Prostate gland (tissue), 2 donors: ENCODE results near the gene CRYGC. TPM values are rescaled to one million over a fixed set of nuclear protein-coding genes. Genes with fewer than 3 reads are reported as not detected.

Experiments used
- DNase-seq: peaks from one replicate; pipeline ENCODE4 v3.0.0-alpha.2; 2019; ENCODE audit warnings: low spot score
- H3K27ac ChIP-seq, 2 donors: fragments of 200-600 bp; sonication (generic); 2 replicates each; pipeline ENCODE4 v1.5.1; 2017 to 2019
- H3K27me3 ChIP-seq: fragments of 200-600 bp; sonication (generic); replicated peaks from 2 replicates; pipeline ENCODE4 v1.5.1; 2019; ENCODE audit not compliant: insufficient read depth
- H3K36me3 ChIP-seq, 2 donors: fragments of 200-600 bp; sonication (generic); 1 replicate in 1 of 2; 2 replicates in 1 of 2; pipeline versions ENCODE4 v1.5.1 to v1.8.1; 2017 to 2019
- H3K4me1 ChIP-seq: fragments of 200-600 bp; sonication (generic); replicated peaks from 2 replicates; pipeline ENCODE4 v1.5.1; 2019
- H3K4me3 ChIP-seq, 2 donors: fragments of 200-600 bp; sonication (generic); 2 replicates each; pipeline ENCODE4 v1.5.1; 2017 to 2019
- H3K9me3 ChIP-seq: fragments of 200-600 bp; sonication (generic); 2 replicates; pipeline ENCODE4 v1.5.1; 2017
- POLR2A ChIP-seq: fragments of 450-650 bp; IDR thresholded peaks from one replicate; pipeline ENCODE4 v1.6.1; 2016; ENCODE audit warnings: antibody characterized with exemption, mild to moderate bottlenecking
- POLR2AphosphoS5 ChIP-seq: sonication (generic); formaldehyde crosslinking; IDR thresholded peaks from one replicate; pipeline ENCODE4 v1.6.1; 2017; ENCODE audit warnings: antibody characterized with exemption
- WGBS: methylation state at CpG from one replicate; pipeline ENCODE4 v1.1.5; 2018; 5-methylcytosine and 5-hydroxymethylcytosine counted together
- intact Hi-C: fragments of 100-400 bp; cut with DNase I; formaldehyde crosslinking; loops from one replicate; pipeline ENCODE4 v1.14.2; 2022
- total RNA-seq, 2 donors: library from RNA; depleted of rRNA; stranded (reverse); fragments of >200 nt; gene quantifications; one replicate each; pipeline ENCODE4 v1.1.0, GENCODE V29; 2016
- TF ChIP-seq, protein P1 (sequence below), 4 experiments: fragments of 200-600 bp in 2 of 4; fragments of 450-650 bp in 2 of 4; sonication (generic) in 2 of 4; IDR thresholded peaks; 1 replicate in 3 of 4; 2 replicates in 1 of 4; pipeline ENCODE4 v1.5.1; 2016 to 2019; ENCODE audit warnings: antibody characterized with exemption in 4 of 4, mild to moderate bottlenecking in 2 of 4, moderate library complexity in 2 of 4

CRYGC gene
- total RNA-seq, 2 donors from 2014 or later: 1.3 TPM; not detected in 1

- no peak for DNase-seq
- Histone ChIP-seq H3K27ac (no peak overlapping the region), H3K9me3 (no peaks in the 10 kb centered on the region), H3K36me3 (no peaks in the 10 kb centered on the region), H3K27me3 (no peaks in the 10 kb centered on the region), H3K4me3 (no peak overlapping the region), H3K4me1 (no peaks in the 10 kb centered on the region)
- TF ChIP-seq, protein P1, sequence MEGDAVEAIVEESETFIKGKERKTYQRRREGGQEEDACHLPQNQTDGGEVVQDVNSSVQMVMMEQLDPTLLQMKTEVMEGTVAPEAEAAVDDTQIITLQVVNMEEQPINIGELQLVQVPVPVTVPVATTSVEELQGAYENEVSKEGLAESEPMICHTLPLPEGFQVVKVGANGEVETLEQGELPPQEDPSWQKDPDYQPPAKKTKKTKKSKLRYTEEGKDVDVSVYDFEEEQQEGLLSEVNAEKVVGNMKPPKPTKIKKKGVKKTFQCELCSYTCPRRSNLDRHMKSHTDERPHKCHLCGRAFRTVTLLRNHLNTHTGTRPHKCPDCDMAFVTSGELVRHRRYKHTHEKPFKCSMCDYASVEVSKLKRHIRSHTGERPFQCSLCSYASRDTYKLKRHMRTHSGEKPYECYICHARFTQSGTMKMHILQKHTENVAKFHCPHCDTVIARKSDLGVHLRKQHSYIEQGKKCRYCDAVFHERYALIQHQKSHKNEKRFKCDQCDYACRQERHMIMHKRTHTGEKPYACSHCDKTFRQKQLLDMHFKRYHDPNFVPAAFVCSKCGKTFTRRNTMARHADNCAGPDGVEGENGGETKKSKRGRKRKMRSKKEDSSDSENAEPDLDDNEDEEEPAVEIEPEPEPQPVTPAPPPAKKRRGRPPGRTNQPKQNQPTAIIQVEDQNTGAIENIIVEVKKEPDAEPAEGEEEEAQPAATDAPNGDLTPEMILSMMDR (IDR thresholded peaks at IDR 0.05): no peak
- TF ChIP-seq POLR2A (no peak), POLR2AphosphoS5 (no peak)
- 78% methylated on average over 9 of the region's 9 CpGs for WGBS
- intact Hi-C loops: no loop called here
Observed at GRCh38 chr2:208174144-208174543, 44.5 kb upstream of the CRYGC start.

DNA sequence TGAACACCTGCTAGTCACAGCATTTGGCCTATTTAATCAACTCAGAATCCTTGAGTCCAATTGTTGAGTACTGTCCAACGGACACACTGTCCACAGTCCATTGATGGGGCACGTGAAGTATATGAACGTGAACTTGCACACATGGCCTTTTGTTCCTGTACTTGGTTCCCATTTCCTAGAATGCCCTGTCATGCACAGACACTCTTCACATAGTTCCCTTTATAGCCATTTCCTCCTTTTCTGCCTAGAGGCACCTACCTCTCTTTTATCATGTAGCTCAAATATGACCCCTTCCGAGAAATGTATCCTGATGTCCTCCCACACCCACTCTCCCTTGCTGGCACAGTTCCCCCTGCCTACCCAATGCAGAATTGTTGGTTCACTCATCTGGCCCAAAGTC lies 42.5 kb upstream of the CRYGC start:
- no peaks in the 10 kb centered on the region for H3K36me3 ChIP-seq
- no peak for DNase-seq
- WGBS: 68% methylated on average over 4 of the region's 4 CpGs
- no peak overlapping the region for H3K27ac ChIP-seq
- no peaks in the 10 kb centered on the region for H3K27me3 ChIP-seq
- H3K9me3 ChIP-seq: no peaks in the 10 kb centered on the region
- no peaks in the 10 kb centered on the region for H3K4me1 ChIP-seq
- H3K4me3 ChIP-seq: no peak overlapping the region
- TF ChIP-seq, protein P1 (IDR thresholded peaks at IDR 0.05): no peak
- no peak for TF ChIP-seq POLR2AphosphoS5
- intact Hi-C loops: no loop called here

GRCh38 chr2:208164951-208165755 lies 35.5 kb upstream of the CRYGC start:
- no peak overlapping the region for H3K27ac ChIP-seq
- H3K4me1 ChIP-seq: no peaks in the 10 kb centered on the region
- WGBS: 89% methylated on average over 2 of the region's 2 CpGs
- H3K9me3 ChIP-seq: no peaks in the 10 kb centered on the region
- H3K36me3 ChIP-seq: no peaks in the 10 kb centered on the region
- H3K27me3 ChIP-seq: no peaks in the 10 kb centered on the region
- no peak for DNase-seq
- intact Hi-C loops: no loop called here
- TF ChIP-seq POLR2AphosphoS5 (no peak), POLR2A (no peak)
- TF ChIP-seq, protein P1 (IDR thresholded peaks at IDR 0.05): no peak
- H3K4me3 ChIP-seq: no peak overlapping the region

DNA sequence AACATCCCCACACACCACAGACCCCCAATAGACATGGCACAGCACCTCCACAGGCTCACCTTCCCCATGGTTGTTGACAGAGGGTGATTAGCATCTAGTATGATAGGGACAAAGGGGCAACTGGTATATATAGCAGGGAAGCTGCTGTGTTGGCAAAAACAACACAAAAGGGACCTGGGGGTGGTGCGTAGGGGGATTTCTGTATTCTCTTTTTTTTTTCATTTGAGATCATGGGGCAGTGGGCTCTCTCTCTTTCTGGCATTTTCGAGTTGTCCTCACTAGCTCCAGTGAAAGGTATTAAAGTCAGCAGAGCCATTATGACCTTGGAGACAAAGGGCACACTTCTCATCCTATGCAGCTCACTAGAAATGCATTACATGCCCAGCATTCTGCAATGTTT lies 33.9 kb upstream of the CRYGC start, which contains the start of gene CRYGA:
Gene CRYGA (minus strand): TSS at position 101 of the 400 bp plus-strand sequence. CDS start 33 bp downstream, at position 68.
- Histone ChIP-seq H3K36me3 (no peaks in the 10 kb centered on the region), H3K4me3 (no peak within 1 kb of the TSS), H3K27ac (no peak within 1 kb of the TSS), H3K27me3 (no peaks in the 10 kb centered on the region), H3K4me1 (no peaks in the 10 kb centered on the region), H3K9me3 (no peaks in the 10 kb centered on the region)
- no peak for DNase-seq
- intact Hi-C loops: no loop called here
- WGBS: 90% methylated on average over 2 of the region's 2 CpGs
- TF ChIP-seq POLR2AphosphoS5: no peak
- TF ChIP-seq, protein P1 (IDR thresholded peaks at IDR 0.05): no peak
- no peak for TF ChIP-seq POLR2A

DNA sequence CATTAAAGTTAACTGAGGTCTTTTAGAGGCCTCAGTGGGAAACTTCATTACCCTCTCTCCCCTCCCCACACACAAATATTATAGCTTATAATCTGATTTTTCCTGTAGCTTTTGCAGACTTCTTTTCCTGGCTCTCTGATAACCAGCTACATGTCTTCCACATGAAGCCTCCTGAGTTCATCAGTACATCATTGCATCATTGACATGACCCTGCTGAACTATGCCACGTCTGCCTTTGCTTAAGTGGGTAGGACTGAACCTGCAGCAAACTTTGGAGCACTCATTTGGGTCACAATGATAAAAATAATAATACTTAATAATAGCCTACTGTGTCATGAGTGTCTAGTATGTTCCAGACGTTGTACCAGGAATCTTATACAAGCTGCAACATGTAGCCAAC lies 26.8 kb upstream of the CRYGC start:
- intact Hi-C loops: no loop called here
- Histone ChIP-seq H3K27me3 (no peaks in the 10 kb centered on the region), H3K27ac (no peak overlapping the region), H3K36me3 (no peaks in the 10 kb centered on the region), H3K4me3 (no peak overlapping the region), H3K4me1 (no peaks in the 10 kb centered on the region), H3K9me3 (no peaks in the 10 kb centered on the region)
- DNase-seq: no peak
- no peak for TF ChIP-seq POLR2AphosphoS5
- 71% methylated on average over 2 of the region's 2 CpGs for WGBS
